GM19193 (cell line): ENCODE results near the gene SLAMF8.

Experiments used
- POLR2A ChIP-seq: IDR thresholded peaks from 4 replicates; pipeline ENCODE4 v1.6.1; 2011; ENCODE audit not compliant: insufficient read depth, insufficient read length; ENCODE audit errors: extremely low read depth

Gene SLAMF8

GRCh38 chr1:159866905-159867663 is 40.4 kb downstream of the SLAMF8 start:
- TF ChIP-seq POLR2A, result no peak

GRCh38 chr1:159867664-159868026 is 41.0 kb downstream of the SLAMF8 start:
- TF ChIP-seq POLR2A, result no peak

- TF ChIP-seq POLR2A, result no peak
Measured at GRCh38 chr1:159868766-159869165, 42.1 kb downstream of the SLAMF8 start.

GRCh38 chr1:159869173-159869572 is 42.5 kb downstream of the SLAMF8 start:
- no peak for TF ChIP-seq POLR2A

- no peak for TF ChIP-seq POLR2A
Measured at GRCh38 chr1:159869607-159870006, 42.9 kb downstream of the SLAMF8 start.

- TF ChIP-seq POLR2A, result no peak
Measured at GRCh38 chr1:159870704-159871103, 44.0 kb downstream of the SLAMF8 start.

GRCh38 chr1:159872891-159873290 is 46.2 kb downstream of the SLAMF8 start:
- TF ChIP-seq POLR2A, result no peak

- TF ChIP-seq POLR2A, result no peak
Measured at GRCh38 chr1:159873530-159874143, 47.0 kb downstream of the SLAMF8 start.

GRCh38 chr1:159877695-159878444 is 51.2 kb downstream of the SLAMF8 start:
- no peak for TF ChIP-seq POLR2A

GRCh38 chr1:159879136-159879535 is 52.5 kb downstream of the SLAMF8 start:
- TF ChIP-seq POLR2A, result no peak

- TF ChIP-seq POLR2A, result no peak
Measured at GRCh38 chr1:159879977-159880376, 53.3 kb downstream of the SLAMF8 start.

- no peak for TF ChIP-seq POLR2A
Measured at GRCh38 chr1:159880430-159880829, 53.8 kb downstream of the SLAMF8 start.

- TF ChIP-seq POLR2A, result no peak
Measured at GRCh38 chr1:159881622-159882526, 55.2 kb downstream of the SLAMF8 start.

GRCh38 chr1:159882527-159882862 is 55.8 kb downstream of the SLAMF8 start:
- no peak for TF ChIP-seq POLR2A

GRCh38 chr1:159883134-159883533 is 56.5 kb downstream of the SLAMF8 start:
- no peak for TF ChIP-seq POLR2A
